ENCODE data around the gene HAND1. TPM values are rescaled to one million over a fixed set of nuclear protein-coding genes. Genes with fewer than 3 reads are reported as not detected.

Gene HAND1
- total RNA-seq, 6 donors from 2014 or later: 1.7 TPM; not detected in 5

DNA sequence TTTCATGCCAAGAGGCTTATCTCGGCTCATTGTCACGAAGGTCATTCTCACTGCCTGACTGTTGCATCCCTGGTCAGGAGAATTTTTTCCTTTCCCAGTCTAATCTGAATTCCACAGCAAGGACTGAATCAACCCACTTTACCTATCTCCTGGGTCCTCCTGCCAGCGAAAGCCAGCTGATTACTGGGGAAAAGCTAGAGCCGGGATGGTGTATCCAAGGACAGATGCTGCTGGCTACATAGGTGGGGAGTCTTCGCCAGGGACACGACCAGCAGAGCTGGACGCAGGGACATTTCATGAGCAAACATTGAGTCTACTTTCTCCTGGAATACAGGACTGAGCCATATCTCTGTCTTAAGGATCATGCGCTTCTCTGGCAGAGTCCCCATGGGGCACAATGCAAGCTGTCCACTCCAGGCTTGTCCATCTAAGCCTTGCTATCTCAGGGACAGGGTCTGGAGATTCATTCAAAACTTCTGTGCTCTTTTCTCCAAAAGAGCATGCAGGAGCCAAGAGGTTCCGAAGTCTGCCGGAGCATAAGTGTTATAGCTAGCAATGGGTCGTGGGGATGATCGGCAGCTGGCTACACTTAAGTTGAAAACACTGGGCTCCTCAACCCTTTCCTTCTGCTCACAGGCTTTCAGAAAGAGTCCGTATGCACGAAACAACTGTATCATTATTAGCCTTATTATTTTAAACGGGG lies 6.5 kb upstream of the HAND1 start:
- no peaks in the 10 kb centered on the region for H3K9me3 ChIP-seq
- H3K27ac ChIP-seq: no peak overlapping the region
- no peaks in the 10 kb centered on the region for H3K36me3 ChIP-seq
- H3K4me1 ChIP-seq: peaks cover 0 to 26% (median 7%) of the 10 kb centered on the region in 4 donors
- no peak overlapping the region for H3K4me3 ChIP-seq
- ATAC-seq (ENCODE audit: low FRiP score in 2 of 2): no peak
- no peak for TF ChIP-seq POLR2AphosphoS5 (IDR thresholded peaks at IDR 0.05)
- TF ChIP-seq, protein P1, sequence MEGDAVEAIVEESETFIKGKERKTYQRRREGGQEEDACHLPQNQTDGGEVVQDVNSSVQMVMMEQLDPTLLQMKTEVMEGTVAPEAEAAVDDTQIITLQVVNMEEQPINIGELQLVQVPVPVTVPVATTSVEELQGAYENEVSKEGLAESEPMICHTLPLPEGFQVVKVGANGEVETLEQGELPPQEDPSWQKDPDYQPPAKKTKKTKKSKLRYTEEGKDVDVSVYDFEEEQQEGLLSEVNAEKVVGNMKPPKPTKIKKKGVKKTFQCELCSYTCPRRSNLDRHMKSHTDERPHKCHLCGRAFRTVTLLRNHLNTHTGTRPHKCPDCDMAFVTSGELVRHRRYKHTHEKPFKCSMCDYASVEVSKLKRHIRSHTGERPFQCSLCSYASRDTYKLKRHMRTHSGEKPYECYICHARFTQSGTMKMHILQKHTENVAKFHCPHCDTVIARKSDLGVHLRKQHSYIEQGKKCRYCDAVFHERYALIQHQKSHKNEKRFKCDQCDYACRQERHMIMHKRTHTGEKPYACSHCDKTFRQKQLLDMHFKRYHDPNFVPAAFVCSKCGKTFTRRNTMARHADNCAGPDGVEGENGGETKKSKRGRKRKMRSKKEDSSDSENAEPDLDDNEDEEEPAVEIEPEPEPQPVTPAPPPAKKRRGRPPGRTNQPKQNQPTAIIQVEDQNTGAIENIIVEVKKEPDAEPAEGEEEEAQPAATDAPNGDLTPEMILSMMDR (IDR thresholded peaks at IDR 0.05): no peak
- TF ChIP-seq EP300 (IDR thresholded peaks at IDR 0.05): no peak
- TF ChIP-seq POLR2A (IDR thresholded peaks at IDR 0.05): no peak
- DNase-seq: no peak
- H3K27me3 ChIP-seq: peaks cover 2 to 81% (median 39%) of the 10 kb centered on the region in 4 donors
- WGBS, 2 donors: 11 to 15% methylated on average over 15 of the region's 15 CpGs

DNA sequence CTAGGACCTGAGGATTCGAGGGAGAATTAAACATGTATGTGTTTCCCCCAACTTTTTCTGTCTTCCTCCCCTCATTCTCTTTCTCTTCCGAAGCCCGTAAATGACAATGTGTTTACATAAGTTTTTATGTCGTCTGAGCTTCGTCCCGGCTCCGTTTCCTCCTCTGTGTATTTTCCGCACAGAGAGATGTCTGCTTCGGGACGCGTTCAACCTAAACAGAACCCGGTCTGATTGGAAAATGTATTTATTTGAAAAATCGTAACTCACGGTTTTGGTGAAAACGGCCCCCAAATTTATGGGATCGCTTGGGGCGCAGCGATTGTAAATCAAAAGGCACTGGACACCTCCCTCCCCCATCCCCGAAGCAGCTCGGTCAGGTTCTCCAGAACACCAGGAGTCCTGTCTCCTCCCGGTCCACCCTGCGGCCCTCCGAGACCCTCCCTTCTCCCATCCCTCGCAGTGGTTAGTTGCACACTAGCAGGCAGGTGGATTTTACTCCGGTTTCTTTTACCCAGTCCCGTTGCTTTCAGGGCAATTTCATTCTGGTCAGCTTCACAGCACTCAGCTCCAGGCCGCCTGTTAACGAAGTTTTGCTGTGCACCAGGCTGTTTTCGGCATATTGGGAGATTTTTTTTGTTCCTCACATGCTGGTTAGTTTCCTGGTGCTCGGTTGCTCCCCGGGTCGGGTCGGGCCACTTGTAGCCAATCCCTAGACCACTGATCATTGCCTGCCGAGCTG lies 5.8 kb upstream of the HAND1 start:
- 6 to 7% methylated on average over 31 to 34 of the region's 34 CpGs for WGBS, 2 donors
- Histone ChIP-seq H3K27me3 (peaks cover 2 to 88% (median 46%) of the 10 kb centered on the region in 4 donors), H3K4me3 (no peak overlapping the region), H3K4me1 (peaks cover 5 to 33% (median 13%) of the 10 kb centered on the region in 4 donors), H3K9me3 (no peaks in the 10 kb centered on the region), H3K27ac (no peak overlapping the region), H3K36me3 (no peaks in the 10 kb centered on the region)
- no peak for ATAC-seq (ENCODE audit: low FRiP score in 2 of 2)
- no peak for DNase-seq
- TF ChIP-seq, protein P1 (IDR thresholded peaks at IDR 0.05): no peak
- no peak for TF ChIP-seq EP300 (IDR thresholded peaks at IDR 0.05)
- no peak for TF ChIP-seq POLR2A (IDR thresholded peaks at IDR 0.05)
- no peak for TF ChIP-seq POLR2AphosphoS5 (IDR thresholded peaks at IDR 0.05)

DNA sequence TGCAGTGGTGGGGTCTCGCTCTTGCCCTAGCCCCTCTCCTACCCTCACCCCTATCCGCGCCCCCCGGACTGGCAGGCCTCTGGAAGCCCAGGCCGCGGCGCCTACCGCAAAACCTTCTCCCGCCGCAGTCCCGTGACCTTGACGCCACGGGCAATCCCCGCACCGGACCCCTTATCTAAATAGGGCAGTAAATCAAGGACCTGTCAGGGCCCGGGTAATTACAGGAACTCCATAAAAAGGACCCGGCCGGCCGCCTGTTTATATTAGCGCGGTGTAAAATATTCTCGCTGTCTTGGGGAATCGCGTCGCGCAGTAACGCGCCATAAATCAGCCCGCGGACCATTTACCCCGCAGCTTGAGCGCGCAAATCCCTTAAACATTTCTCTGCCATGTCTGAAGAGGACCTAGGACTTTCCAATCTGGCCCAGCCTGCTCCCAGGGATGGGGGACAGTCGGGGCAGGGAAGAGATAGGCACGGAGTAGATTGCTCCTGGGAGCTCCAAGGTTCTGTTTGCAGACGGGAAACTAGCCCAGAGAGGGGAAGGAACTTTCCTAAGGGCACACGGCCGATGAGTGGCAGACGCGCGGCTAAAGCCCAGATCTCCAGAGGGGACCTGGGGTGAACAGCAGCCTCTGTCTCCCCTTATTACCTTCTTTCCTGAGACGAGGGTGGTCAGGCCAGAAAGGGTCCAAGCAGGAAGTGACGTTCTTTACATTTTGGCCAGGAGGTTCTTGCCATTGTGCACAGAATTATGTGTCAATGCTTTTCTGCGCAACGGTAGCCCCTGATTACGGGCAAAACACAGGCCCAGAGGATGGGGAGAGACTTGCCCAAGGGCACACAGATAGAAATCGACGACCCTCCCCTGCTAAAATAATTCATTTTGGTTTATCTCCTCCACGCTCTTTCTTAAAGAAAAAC lies 4.8 kb upstream of the HAND1 start:
- TF ChIP-seq, protein P1 (IDR thresholded peaks at IDR 0.05): no peak
- TF ChIP-seq POLR2AphosphoS5 (IDR thresholded peaks at IDR 0.05) (no peak), POLR2A (IDR thresholded peaks at IDR 0.05) (no peak), EP300 (IDR thresholded peaks at IDR 0.05) (no peak)
- Histone ChIP-seq H3K4me1 (peaks cover 16 to 44% (median 22%) of the 10 kb centered on the region in 4 donors), H3K9me3 (no peaks in the 10 kb centered on the region), H3K4me3 (no peak overlapping the region), H3K27ac (no peak overlapping the region), H3K27me3 (peaks cover 2 to 98% (median 53%) of the 10 kb centered on the region in 4 donors), H3K36me3 (no peaks in the 10 kb centered on the region)
- WGBS, 2 donors: 8 to 23% methylated on average over 14 to 49 of the region's 49 CpGs
- ATAC-seq (ENCODE audit: low FRiP score in 2 of 2) (no peak), DNase-seq (peak in 1 of 2 donors; percentile 33)

DNA sequence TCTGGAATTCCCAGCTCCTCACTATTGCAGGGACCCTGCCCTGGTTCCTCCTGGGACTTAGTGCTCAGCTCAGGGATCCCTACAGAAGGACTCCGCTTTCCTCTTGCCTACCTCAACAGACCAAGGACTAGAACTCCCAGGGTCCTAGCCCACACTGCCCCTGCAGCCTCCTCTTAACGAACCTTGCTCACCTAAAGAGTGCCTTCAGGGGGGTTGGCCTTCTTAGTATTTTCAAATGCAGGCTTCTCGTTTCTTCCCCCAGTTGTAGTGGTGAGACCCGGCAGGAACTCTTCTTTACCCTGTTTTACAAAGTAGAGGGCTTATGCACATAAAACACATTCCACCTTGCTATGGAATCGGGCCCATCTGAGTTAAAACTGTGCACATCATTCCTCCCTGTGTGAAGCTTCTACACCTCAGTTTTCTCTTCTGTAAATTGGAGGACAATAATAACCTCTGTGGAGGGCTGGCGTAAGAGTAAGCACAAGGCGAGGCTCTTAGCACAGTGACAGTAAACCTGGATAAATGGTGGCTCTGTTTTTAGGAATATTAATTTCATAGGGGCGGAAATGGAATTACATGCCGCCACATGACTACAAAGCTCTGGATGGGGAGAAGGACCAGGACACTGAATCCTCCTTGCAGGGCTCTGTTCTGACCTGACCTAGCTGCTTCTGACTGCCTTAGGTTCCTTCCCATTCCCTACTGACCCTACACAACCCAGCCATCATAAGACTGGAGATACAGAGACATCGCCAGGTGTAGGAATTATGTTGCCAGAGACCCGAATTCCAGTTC lies 3.8 kb upstream of the HAND1 start:
- no peaks in the 10 kb centered on the region for H3K36me3 ChIP-seq
- no peak for ATAC-seq (ENCODE audit: low FRiP score in 2 of 2)
- peaks cover 2 to 98% (median 62%) of the 10 kb centered on the region in 4 donors for H3K27me3 ChIP-seq
- peaks cover 24 to 52% (median 32%) of the 10 kb centered on the region in 4 donors for H3K4me1 ChIP-seq
- TF ChIP-seq POLR2A (IDR thresholded peaks at IDR 0.05) (no peak), POLR2AphosphoS5 (IDR thresholded peaks at IDR 0.05) (no peak), EP300 (IDR thresholded peaks at IDR 0.05) (no peak)
- TF ChIP-seq, protein P1 (IDR thresholded peaks at IDR 0.05): no peak
- no peaks in the 10 kb centered on the region for H3K9me3 ChIP-seq
- DNase-seq: no peak
- no peak overlapping the region for H3K4me3 ChIP-seq
- WGBS, 2 donors: 15 to 19% methylated on average over 11 of the region's 11 CpGs
- H3K27ac ChIP-seq: no peak overlapping the region
